ENCODE data around the gene TMEM38A. TPM values are rescaled to one million over a fixed set of nuclear protein-coding genes. Genes with fewer than 3 reads are reported as not detected.

Gene TMEM38A, protein sequence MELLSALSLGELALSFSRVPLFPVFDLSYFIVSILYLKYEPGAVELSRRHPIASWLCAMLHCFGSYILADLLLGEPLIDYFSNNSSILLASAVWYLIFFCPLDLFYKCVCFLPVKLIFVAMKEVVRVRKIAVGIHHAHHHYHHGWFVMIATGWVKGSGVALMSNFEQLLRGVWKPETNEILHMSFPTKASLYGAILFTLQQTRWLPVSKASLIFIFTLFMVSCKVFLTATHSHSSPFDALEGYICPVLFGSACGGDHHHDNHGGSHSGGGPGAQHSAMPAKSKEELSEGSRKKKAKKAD
- 1 to 10 TPM; 2.7 to 8.3 (median 5.3) TPM for total RNA-seq
- long read RNA-seq, partial matches to known transcripts: 0 of 1 reads
- long read RNA-seq, other reads (novel, unspliced or antisense): 0 of 1 reads

DNA sequence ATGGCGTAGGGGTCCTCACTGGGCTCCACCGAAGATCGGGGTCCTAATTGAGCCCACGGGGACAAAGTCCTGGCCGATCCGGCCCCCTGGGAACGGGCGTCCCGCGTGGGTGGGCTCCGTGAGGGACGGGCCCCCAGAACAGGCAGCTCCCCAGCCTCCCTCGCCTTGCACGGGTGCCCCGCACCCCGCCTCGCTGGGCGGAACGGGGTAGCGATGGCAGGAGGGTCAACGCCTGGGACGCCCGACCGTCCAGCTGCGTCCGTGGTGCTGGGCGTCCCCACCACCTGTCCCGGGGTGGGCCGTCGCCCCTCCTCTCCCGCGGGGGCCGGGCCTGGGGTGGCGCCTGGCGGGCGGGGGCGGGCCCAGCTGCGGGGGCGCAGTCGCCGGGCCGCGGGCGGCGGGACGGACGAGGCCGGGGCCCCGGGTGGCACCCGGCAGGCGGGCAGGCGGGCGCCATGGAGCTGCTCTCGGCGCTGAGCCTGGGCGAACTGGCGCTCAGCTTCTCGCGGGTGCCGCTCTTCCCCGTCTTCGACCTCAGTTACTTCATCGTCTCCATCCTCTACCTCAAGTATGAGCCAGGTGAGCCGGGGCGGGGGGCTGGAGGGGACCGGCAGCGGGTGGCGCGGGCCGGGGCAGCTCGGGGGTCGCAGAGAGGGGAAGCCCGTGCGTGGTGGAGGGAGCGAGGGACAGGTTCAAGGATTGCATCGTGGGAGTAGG, at the start of gene TMEM38A:
TSS of gene TMEM38A (plus strand) at position 377 of the 717 bp plus-strand sequence. CDS start at position 456, 79 bp downstream.
- H3K27me3 ChIP-seq: no peaks in the 10 kb centered on the region
- H3K27ac ChIP-seq: peak within 1 kb of the TSS; percentile 64 to 78 (median 75)
- peaks cover 0 to 26% (median 6%) of the 10 kb centered on the region in 4 donors for H3K36me3 ChIP-seq
- peak; percentile 31 to 57 (median 46) for ATAC-seq
- peak; percentile 69 to 75 (median 75) for DNase-seq
- peaks cover 0 to 18% (median 3%) of the 10 kb centered on the region in 4 donors for H3K4me1 ChIP-seq
- H3K9me3 ChIP-seq: no peaks in the 10 kb centered on the region
- TF ChIP-seq, protein P1, sequence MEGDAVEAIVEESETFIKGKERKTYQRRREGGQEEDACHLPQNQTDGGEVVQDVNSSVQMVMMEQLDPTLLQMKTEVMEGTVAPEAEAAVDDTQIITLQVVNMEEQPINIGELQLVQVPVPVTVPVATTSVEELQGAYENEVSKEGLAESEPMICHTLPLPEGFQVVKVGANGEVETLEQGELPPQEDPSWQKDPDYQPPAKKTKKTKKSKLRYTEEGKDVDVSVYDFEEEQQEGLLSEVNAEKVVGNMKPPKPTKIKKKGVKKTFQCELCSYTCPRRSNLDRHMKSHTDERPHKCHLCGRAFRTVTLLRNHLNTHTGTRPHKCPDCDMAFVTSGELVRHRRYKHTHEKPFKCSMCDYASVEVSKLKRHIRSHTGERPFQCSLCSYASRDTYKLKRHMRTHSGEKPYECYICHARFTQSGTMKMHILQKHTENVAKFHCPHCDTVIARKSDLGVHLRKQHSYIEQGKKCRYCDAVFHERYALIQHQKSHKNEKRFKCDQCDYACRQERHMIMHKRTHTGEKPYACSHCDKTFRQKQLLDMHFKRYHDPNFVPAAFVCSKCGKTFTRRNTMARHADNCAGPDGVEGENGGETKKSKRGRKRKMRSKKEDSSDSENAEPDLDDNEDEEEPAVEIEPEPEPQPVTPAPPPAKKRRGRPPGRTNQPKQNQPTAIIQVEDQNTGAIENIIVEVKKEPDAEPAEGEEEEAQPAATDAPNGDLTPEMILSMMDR (IDR thresholded peaks at IDR 0.05): no peak
- TF ChIP-seq POLR2A (IDR thresholded peaks at IDR 0.05): peak; percentile 16
- intact Hi-C loops (cut with DNase I): no loop called here
- 0% methylated on average over 28 of the region's 76 CpGs for WGBS (ENCODE audit: insufficient coverage, low coverage, low lambda C conversion rate, missing lambda C conversion rate)
- H3K4me3 ChIP-seq: peak within 1 kb of the TSS; percentile 70 to 98 (median 88)

DNA sequence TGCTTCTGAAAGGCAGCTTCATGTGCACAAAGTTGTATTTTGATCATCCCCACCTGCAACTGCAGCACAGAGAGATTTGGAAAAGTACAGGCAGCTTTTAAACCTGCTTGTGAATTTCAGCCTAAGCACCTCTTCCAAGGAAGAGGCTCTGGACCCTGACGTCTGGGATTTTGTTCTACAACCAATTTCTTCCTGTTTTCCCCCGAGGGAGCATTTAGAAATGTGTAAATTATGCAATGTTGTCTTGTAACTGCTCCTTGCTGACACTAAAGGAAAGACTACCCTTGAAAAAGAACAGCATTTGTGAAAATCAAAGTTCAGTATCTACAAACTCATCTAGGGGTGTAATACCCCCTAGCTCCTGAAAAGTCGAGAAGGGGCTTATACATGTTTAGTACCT, 48.3 kb upstream of the TMEM38A start:
- no peaks in the 10 kb centered on the region for H3K9me3 ChIP-seq
- H3K4me3 ChIP-seq: no peak overlapping the region
- TF ChIP-seq POLR2A (IDR thresholded peaks at IDR 0.05): peak; percentile 17
- TF ChIP-seq, protein P1 (IDR thresholded peaks at IDR 0.05): no peak
- 31% methylated on average over 3 of the region's 3 CpGs for WGBS (ENCODE audit: insufficient coverage, low coverage, low lambda C conversion rate, missing lambda C conversion rate)
- no peaks in the 10 kb centered on the region for H3K27me3 ChIP-seq
- no peak for ATAC-seq
- no peaks in the 10 kb centered on the region for H3K36me3 ChIP-seq
- peak overlapping the region in 2 of 3 donors; percentile 33 to 36 for H3K27ac ChIP-seq
- H3K4me1 ChIP-seq: peaks cover 0 to 32% (median 14%) of the 10 kb centered on the region in 4 donors
- intact Hi-C loops (cut with DNase I): no loop called here
- no peak for DNase-seq

DNA sequence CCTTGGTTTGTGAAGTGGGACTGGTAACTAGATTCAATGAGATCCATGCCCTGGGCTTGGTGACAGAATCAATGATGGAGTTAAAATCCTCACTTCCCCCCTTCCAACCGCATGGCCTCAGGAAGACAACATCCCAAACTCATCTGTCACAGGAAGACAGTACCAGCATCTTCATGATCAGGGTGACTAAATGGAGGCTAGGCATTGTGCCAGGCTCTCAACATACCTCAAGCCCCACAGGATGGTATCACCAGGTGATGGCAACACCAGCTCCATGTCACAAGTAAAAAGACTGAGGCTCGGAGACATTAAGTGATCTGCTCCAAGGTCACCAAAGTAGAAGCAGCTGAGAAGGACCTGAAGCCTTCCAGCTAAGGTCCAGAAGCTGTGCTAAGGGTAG, 47.1 kb upstream of the TMEM38A start:
- H3K4me3 ChIP-seq: no peak overlapping the region
- no peak for ATAC-seq
- H3K9me3 ChIP-seq: no peaks in the 10 kb centered on the region
- H3K4me1 ChIP-seq: peaks cover 0 to 22% (median 9%) of the 10 kb centered on the region in 4 donors
- H3K36me3 ChIP-seq: no peaks in the 10 kb centered on the region
- H3K27me3 ChIP-seq: no peaks in the 10 kb centered on the region
- no peak overlapping the region for H3K27ac ChIP-seq
- DNase-seq: no peak
- intact Hi-C loops (cut with DNase I): no loop called here
- TF ChIP-seq, protein P1 (IDR thresholded peaks at IDR 0.05): no peak
- no peak for TF ChIP-seq POLR2A (IDR thresholded peaks at IDR 0.05)
- WGBS (ENCODE audit: insufficient coverage, low coverage, low lambda C conversion rate, missing lambda C conversion rate): 88% methylated on average over 2 of the region's 2 CpGs

DNA sequence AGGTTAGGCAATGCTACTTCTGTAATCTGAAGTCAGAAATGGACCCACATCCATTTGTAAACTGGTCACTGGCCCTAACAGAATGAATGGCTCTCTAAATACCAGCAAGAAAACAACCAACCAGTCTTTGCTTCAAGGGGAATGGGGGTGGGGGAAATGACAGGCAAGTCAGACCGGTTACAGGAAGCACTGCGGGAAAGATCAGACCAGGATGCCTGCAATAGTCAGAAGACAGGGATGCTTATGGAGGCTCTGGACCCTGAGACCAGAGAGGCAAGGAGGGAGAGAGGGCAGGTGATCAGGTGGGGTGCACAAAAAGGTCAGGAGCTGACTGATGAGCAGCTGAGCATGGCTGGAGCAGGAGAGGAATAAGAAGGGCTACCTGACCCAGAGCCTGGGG, 46.0 kb upstream of the TMEM38A start:
- DNase-seq (no peak), ATAC-seq (no peak)
- intact Hi-C loops (cut with DNase I): no loop called here
- H3K36me3 ChIP-seq: no peaks in the 10 kb centered on the region
- WGBS (ENCODE audit: insufficient coverage, low coverage, low lambda C conversion rate, missing lambda C conversion rate): 26% methylated on average over 2 of the region's 2 CpGs
- TF ChIP-seq, protein P1 (IDR thresholded peaks at IDR 0.05): no peak
- no peak for TF ChIP-seq POLR2A (IDR thresholded peaks at IDR 0.05)
- H3K9me3 ChIP-seq: no peaks in the 10 kb centered on the region
- H3K4me3 ChIP-seq: no peak overlapping the region
- H3K4me1 ChIP-seq: peaks cover 0 to 18% (median 8%) of the 10 kb centered on the region in 4 donors
- no peak overlapping the region for H3K27ac ChIP-seq
- no peaks in the 10 kb centered on the region for H3K27me3 ChIP-seq
